SK-N-SH treated with all-trans-retinoic acid at 6 μM for 48 hours (cell line): Measurements from ENCODE around the gene SRGAP1.
A peak's percentile ranks its signal among the peaks of the same experiment; 100 is the strongest.
"Not testable (repeated sequence)": the region's sequence is repeated elsewhere in the genome, so short reads cannot be mapped to it uniquely, and the experiment has no call there.

Experiments
- ATAC-seq: fragments of 200-7000 bp; cut with Tn5 transposase; 3 replicates; pipeline ENCODE4 v1.9.1; 2020; ENCODE audit warnings: mild to moderate bottlenecking, moderate library complexity
- CREB5 ChIP-seq: fragments of 250-450 bp; sonication (Bioruptor Pico); IDR thresholded peaks from 2 replicates; pipeline ENCODE4 v1.5.1; 2020; ENCODE audit warnings: low read depth, mild to moderate bottlenecking, moderate library complexity
- CSRNP3 ChIP-seq: fragments of 250-450 bp; sonication (Bioruptor Pico); IDR thresholded peaks from 2 replicates; pipeline ENCODE4 v1.5.1; 2021; ENCODE audit warnings: mild to moderate bottlenecking, moderate library complexity
- ESRRG ChIP-seq: fragments of 250-450 bp; sonication (Bioruptor Pico); IDR thresholded peaks from 2 replicates; pipeline ENCODE4 v1.6.1; 2021; ENCODE audit warnings: mild to moderate bottlenecking
- ISL1 ChIP-seq: fragments of 250-450 bp; sonication (Bioruptor Pico); IDR thresholded peaks from 2 replicates; pipeline ENCODE4 v2.1.2; 2022; ENCODE audit warnings: mild to moderate bottlenecking, moderate library complexity
- OSR1 ChIP-seq: fragments of 250-450 bp; sonication (Bioruptor Pico); IDR thresholded peaks from 2 replicates; pipeline ENCODE4 v1.8.0; 2022; ENCODE audit warnings: moderate library complexity, mild to moderate bottlenecking, inconsistent platforms
- POU6F1 ChIP-seq: fragments of 250-450 bp; sonication (Bioruptor Pico); IDR thresholded peaks from 2 replicates; pipeline ENCODE4 v1.8.0; 2021; ENCODE audit warnings: low read depth, mild to moderate bottlenecking, moderate library complexity, borderline replicate concordance
- RARB ChIP-seq: fragments of 250-450 bp; sonication (Bioruptor Pico); IDR thresholded peaks from 2 replicates; pipeline ENCODE4 v1.8.0; 2021; ENCODE audit warnings: mild to moderate bottlenecking, moderate library complexity
- SNAI2 ChIP-seq: fragments of 250-450 bp; sonication (Bioruptor Pico); IDR thresholded peaks from 2 replicates; pipeline ENCODE4 v1.5.0; 2020; ENCODE audit warnings: mild to moderate bottlenecking, moderate library complexity
- TCF4 ChIP-seq: fragments of 250-450 bp; sonication (Bioruptor Pico); IDR thresholded peaks from 2 replicates; pipeline ENCODE4 v1.8.0; 2021; ENCODE audit warnings: mild to moderate bottlenecking, moderate library complexity, borderline replicate concordance
- TOX ChIP-seq: fragments of 250-450 bp; sonication (Bioruptor Pico); IDR thresholded peaks from 2 replicates; pipeline ENCODE4 v1.8.0; 2021; ENCODE audit warnings: mild to moderate bottlenecking, moderate library complexity, borderline replicate concordance
- TSHZ2 ChIP-seq: fragments of 250-450 bp; sonication (Bioruptor Pico); IDR thresholded peaks from 2 replicates; pipeline ENCODE4 v1.5.0; 2020; ENCODE audit warnings: mild to moderate bottlenecking, moderate library complexity
- ZC3H10 ChIP-seq: fragments of 250-450 bp; sonication (Bioruptor Pico); IDR thresholded peaks from 2 replicates; pipeline ENCODE4 v1.5.1; 2021; ENCODE audit warnings: mild to moderate bottlenecking, moderate library complexity
- ZNF565 ChIP-seq: fragments of 450-650 bp; formaldehyde crosslinking; conservative IDR thresholded peaks from 2 replicates; pipeline ENCODE4 v1.5.0; 2020; ENCODE audit warnings: low read depth, mild to moderate bottlenecking, moderate library complexity
- ZNF8 ChIP-seq: fragments of 450-650 bp; formaldehyde crosslinking; IDR thresholded peaks from 2 replicates; pipeline ENCODE4 v1.5.0; 2020; ENCODE audit warnings: mild to moderate bottlenecking, moderate library complexity

SRGAP1 gene

GRCh38 chr12:64070454-64070853 lies 226.0 kb downstream of the SRGAP1 start (continued):
- no peak for TF ChIP-seq TSHZ2 (CRISPR knock-in tag)
- no peak for TF ChIP-seq TOX (CRISPR knock-in tag)
- TF ChIP-seq CREB5 (CRISPR knock-in tag) = no peak
- no peak for TF ChIP-seq ZC3H10
- TF ChIP-seq CSRNP3 = no peak
- no peak for TF ChIP-seq TCF4 (CRISPR knock-in tag)
- no peak for TF ChIP-seq POU6F1

- no peak for TF ChIP-seq CSRNP3
- TF ChIP-seq ESRRG (CRISPR knock-in tag) = no peak
- TF ChIP-seq ZNF8 = no peak
- no peak for TF ChIP-seq RARB (CRISPR knock-in tag)
- TF ChIP-seq POU6F1 = no peak
- no peak for TF ChIP-seq OSR1 (CRISPR knock-in tag)
- no peak for TF ChIP-seq ISL1 (CRISPR knock-in tag)
- no peak for TF ChIP-seq SNAI2 (CRISPR knock-in tag)
- no peak for ATAC-seq
Observed at GRCh38 chr12:64072916-64073575, 228.5 kb downstream of the SRGAP1 start.

GRCh38 chr12:64076565-64076964 lies 232.1 kb downstream of the SRGAP1 start:
- ATAC-seq = not testable (repeated sequence)

- peak; percentile 60; the same call in 2 of the 3 replicates for ATAC-seq
- no peak for TF ChIP-seq ESRRG (CRISPR knock-in tag)
- no peak for TF ChIP-seq ZNF565 (CRISPR knock-in tag)
- TF ChIP-seq ZC3H10 = no peak
- no peak for TF ChIP-seq POU6F1
- TF ChIP-seq, all 23 proteins: peak for 0
Observed at GRCh38 chr12:64077922-64078321, 233.4 kb downstream of the SRGAP1 start.
